CD4-positive, alpha-beta T cell treated with Interleukin-12 subunit alpha and Interleukin-12 subunit beta, for 1 hour (primary cell): Measurements from ENCODE around the gene DMRT1.
"Not testable (repeated sequence)": the region's sequence is repeated elsewhere in the genome, so short reads cannot be mapped to it uniquely, and the experiment has no call there.

Source experiments
- DNase-seq: peaks from one replicate; pipeline ENCODE4 v3.0.0-alpha.2; 2020

Gene DMRT1

DNA sequence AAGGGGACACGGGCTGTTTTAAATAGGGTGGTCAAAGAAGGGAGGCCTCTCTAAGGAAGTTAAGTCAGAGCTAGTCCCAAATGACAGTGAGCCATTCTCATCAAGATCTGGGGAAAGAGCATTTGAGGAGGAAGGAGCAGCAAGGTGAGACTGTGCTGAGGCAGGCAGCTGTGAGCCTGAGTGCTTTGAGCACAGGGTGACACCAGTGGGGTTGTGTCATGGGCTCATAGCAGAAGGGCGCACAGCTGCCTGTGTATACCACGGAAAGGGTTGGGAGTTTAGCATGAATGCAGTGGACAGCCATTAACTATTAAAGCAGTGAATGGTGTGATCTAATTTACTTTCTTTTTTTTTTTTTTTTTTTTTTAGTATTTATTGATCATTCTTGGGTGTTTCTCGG, 19.2 kb downstream of the DMRT1 start:
- no peak for DNase-seq

DNA sequence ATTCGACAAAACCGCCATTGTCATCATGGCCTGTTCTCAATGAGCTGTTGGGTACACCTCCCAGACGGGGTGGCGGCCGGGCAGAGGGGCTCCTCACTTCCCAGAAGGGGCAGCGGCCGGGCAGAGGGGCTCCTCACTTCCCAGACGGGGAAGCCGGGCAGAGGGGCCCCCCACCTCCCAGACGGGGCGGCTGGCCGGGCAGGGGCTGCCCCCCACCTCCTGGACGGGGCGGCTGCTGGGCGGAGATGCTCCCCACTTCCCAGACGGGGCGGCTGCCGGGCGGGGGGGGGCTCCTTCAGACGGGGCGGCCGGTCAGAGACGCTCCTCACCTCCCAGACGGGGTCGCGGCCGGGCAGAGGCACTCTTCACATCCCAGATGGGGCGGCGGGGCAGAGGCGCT, 20.0 kb downstream of the DMRT1 start:
- not testable (repeated sequence) for DNase-seq

GRCh38 chr9:875119-875962, 33.8 kb downstream of the DMRT1 start:
- DNase-seq = no peak

GRCh38 chr9:876425-876824, 34.9 kb downstream of the DMRT1 start:
- no peak for DNase-seq

DNA sequence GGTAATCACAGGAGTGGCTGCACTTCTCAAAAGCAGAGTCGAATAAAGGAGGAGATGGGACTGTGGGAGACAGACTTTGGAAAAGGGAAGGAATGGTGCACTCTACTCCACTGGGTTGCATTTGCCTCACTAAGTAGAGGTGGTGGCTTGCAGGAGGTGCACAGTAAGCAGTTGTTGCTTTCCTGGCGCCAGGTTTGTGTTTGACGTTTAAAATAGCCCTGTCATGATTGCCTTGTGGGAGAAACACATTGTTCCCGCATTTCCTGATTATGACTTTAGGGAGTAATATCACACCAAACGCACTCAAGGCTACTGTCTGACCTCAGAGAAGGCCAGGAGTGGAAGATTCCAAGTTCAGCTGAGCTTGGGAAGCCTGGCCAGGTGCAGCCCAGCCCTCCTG, 36.7 kb downstream of the DMRT1 start:
- DNase-seq = no peak

DNA sequence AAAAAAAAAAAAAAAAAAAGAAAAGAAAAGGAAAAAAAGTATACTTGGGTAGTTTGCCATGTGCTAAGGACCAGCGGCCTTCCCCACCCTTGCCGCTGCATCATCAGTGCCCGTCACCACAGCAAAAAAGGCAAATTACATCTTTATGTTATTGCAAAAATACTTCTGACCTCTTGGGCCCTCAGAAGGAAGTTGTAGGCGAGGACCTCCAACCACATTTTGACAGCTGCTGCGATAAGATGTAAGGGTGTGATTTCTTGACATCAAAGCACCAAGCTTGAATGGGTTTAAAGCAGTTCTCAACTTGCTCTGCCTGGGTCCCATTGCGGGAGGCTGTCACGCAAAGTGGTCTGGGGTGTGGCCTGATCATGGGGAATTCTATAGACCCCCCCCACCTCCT, 39.2 kb downstream of the DMRT1 start:
- no peak for DNase-seq

DNA sequence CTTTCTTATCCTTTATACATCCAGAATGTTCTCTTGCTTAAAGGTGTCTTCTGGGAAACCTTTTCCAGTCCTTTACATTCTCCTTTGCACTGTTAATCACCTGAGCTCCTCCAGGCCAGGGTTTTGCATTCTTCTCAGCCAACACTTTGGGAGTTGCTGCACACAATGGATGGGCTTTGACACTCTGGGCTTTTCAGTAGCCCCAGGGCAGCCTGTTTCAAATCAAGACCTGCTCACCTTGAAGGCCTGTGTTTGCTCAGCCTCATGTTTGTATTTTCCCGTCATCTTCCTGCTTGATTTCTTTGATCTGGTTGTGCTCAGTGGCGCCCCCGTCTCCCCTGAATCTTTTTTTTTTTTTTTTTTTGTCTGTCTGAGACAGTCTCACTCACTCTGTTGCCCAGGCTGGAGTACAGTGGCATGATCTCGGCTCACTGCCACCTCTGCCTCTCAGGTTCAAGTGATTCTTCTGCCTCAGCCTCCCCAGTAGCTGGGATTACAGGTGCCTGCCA, 41.0 kb downstream of the DMRT1 start:
- DNase-seq = no peak

DNA sequence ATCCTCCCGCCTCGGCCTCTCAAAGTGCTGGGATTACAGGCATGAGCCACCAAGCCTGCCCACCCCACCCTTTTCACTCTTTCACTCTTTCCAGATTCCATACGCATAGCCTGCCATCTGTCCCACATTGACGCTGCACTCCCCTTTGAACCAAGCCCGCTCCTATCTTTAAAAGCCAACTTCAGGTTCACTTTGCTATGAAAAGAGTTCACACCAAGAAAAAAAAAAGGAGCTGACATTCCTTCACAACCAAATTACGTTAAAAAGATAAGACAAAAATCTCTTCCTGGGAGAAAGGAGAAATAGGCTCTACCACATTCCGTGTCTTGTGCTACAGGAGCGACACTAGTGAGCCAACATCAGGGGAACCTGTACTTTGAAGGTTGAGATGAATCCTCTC, 41.5 kb downstream of the DMRT1 start:
- DNase-seq = no peak

GRCh38 chr9:886886-887285, 45.4 kb downstream of the DMRT1 start:
- DNase-seq = no peak

DNA sequence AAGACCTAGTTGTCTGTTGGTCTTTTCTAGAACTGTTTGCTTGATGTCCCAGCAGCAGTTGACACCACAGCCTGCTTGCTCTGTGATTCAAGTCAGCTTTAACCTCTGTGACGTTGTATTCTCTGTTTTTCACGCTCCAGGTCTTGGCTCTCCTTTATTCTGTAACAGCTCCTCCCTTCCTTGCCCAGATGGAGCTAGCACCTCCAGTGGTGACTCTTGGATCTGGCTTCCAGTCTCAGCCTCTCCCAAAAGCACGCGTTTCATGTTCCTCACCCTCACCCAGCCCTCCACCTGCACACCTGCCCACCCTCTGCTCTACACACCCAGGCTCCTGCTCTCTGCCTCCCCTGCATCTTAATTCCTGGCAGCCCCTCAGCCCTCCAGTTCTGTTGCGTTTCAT, 50.6 kb downstream of the DMRT1 start:
- DNase-seq = no peak

GRCh38 chr9:893115-893514, 51.6 kb downstream of the DMRT1 start:
- DNase-seq = no peak

DNA sequence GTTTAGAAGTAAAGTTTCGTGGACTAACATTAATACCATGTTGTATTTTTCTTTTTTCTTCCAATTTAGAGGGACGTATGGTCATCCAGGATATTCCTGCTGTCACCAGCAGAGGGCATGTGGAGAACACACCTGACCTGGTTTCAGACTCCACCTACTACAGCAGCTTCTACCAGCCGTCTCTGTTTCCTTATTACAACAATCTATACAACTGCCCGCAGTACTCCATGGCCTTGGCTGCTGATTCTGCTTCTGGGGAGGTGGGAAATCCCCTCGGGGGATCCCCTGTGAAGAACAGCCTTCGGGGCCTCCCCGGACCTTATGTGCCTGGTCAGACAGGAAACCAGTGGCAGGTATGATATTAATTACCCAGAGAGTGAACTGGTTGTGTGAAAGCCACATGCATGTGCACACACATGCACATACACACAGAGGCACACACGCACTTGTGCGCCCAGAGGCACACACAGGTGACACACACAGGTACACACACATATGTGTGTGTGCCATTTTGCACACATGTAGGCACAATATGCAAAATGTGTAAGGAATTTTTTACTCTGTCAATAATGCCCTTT, 52.4 kb downstream of the DMRT1 start:
- DNase-seq = peak; percentile 56

GRCh38 chr9:899440-900184, 58.1 kb downstream of the DMRT1 start:
- no peak for DNase-seq

DNA sequence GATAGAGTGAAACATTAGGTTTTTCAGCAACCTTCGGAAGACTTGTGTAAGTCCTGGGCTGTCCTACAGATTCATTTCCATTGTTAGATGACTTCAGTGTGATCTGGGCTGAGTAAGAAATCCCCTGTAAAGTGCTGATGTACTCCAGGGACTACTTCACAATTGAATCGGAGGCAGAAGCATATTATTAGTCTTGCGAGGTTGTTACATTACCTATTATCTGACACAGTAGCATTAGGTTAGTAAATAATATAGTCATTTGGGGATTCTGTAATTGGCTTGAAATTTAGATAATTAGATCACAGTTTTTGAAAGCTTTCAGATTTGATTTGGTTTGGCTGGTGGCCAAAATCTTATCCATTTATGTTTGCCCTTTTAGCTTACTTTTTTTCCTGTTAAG, 62.4 kb downstream of the DMRT1 start:
- no peak for DNase-seq

GRCh38 chr9:905906-906305, 64.4 kb downstream of the DMRT1 start:
- DNase-seq = no peak

DNA sequence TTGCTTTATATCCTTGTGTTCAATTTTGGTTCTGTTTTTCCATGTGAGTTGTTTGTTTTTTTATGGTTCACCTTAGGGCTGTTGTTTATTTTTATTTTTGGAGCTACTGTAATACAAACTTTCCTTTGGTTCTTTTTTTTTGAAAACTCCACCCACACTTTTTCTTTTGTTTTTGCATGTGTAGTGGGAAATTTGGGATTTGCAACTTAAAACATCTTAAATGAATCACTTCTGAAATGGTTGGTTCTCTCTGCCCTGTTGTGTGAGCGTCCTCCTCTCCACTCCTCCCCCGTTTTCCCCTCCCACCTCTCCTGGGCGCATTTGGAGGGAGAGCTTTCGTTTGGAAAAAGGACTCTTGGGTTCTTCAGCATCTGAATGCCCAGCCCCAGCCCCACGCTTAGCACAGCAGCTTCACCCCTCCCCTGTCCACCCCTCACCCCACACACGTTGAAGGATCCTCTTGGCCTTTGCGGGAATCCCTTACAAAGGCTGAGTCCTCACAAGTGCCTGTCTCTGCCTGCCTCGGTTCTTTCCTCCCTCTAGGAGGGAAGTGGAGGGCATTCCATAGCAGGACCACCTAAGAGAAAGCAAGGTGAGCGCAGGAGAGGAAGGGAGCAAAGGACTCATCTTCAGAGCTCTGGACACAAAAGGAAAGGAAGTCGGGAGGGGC, 67.2 kb downstream of the DMRT1 start:
- DNase-seq = no peak

DNA sequence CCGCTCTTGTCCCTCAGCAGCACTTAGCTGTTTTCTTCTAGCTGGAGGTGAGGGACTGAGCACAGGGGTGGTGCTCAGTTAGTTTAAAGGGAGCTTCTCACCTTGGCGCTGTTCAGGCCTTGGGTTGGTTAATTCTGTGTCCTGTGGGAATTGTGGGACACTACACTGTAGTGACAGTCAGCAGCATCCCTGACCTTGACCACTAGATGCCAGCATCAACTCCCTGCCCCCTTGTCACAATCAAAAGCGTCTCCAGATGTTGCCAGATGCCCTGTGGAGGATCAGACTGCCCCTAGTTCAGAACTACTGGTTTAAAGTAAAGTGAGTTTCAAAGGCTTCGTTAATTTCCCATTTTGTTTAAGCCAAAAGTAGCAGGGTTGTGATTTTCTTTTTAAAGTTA, 69.5 kb downstream of the DMRT1 start:
- DNase-seq = no peak

DNA sequence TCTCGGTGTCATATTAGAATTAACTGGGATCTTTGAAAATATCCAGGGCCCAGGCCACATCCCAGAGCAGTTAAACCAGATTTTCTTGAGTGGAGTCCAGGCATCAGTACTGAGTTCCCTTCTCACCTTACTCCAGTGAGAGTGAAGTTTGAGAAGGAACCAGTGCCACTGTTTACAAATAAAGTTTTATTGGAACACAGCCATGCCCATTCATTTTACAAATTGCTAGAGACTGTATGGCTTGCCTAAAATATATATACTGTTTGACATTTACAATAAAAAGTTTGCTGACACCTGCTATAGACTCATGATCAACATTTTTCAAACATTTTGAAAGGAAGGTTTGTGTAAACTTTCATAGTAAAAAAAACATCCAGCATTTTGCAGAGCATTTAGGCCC, 71.3 kb downstream of the DMRT1 start:
- no peak for DNase-seq

DNA sequence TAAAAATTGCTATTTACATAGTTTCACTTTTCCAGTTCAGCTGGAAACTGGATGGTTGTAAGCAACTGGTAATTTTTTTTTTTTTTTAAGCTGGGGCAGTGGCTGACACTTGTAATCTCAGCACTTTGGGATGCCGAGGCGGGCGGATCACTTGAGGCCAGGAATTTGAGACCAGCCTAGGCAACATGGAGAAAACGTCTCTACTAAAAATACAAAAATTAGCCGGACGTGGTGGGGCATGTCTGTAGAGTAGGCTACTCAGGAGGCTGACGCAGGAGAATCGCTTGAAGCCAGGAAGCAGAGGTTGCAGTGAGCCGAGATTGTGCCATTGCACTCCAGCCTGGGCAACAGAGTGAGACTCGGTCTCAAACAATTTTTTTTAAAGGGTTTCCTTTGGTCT, 72.0 kb downstream of the DMRT1 start:
- not testable (repeated sequence) for DNase-seq

GRCh38 chr9:917730-918129, 76.2 kb downstream of the DMRT1 start:
- no peak for DNase-seq

GRCh38 chr9:920927-921326, 79.4 kb downstream of the DMRT1 start:
- no peak for DNase-seq

- no peak for DNase-seq
These were observed 80.7 kb downstream of the DMRT1 start for GRCh38 chr9:922171-922570.

DNA sequence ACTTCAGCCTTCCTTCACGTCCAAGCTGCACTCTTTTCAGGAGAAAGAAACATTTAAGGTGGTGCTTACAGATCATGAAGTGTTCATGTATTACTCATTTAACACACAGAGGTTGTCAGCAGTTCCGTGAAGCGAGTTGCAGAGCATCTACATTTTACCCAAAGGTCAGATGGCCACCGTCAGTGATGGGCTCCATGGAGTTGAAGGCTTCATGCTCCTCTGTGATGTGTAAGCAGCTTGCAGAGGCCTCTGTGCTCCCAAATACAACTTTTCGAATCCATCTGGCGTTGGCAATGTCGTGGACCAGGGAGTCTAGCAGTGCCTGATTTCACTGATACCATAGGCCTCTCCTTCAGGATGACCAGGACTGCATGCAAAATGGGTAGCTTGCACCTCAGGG, 81.2 kb downstream of the DMRT1 start:
- no peak for DNase-seq
